K562 (cell line): ENCODE data around the gene RNF26. TPM values are rescaled to one million over a fixed set of nuclear protein-coding genes. Genes with fewer than 3 reads are reported as not detected.

Experiments
- HDAC6 ChIP-seq: IDR thresholded peaks from 2 replicates; pipeline ENCODE4 v1.6.1; 2012; ENCODE audit warnings: low read depth, mild to moderate bottlenecking, control low read depth, inconsistent platforms, low read length, moderate library complexity
- HMGN3 ChIP-seq: IDR thresholded peaks from 2 replicates; pipeline ENCODE4 v1.6.1; 2011; ENCODE audit warnings: borderline replicate concordance, low read depth, mild to moderate bottlenecking, mixed read lengths, low read length; ENCODE audit not compliant: insufficient read length; ENCODE audit errors: extremely low read depth
- RBFOX2 ChIP-seq: fragments of 200-400 bp; formaldehyde crosslinking; IDR thresholded peaks from 2 replicates; pipeline ENCODE4 v1.6.1; 2017; ENCODE audit warnings: low read depth, mild to moderate bottlenecking, low read length, moderate library complexity
- RBM15 ChIP-seq: fragments of 200-400 bp; formaldehyde crosslinking; IDR thresholded peaks from 2 replicates; pipeline ENCODE4 v1.6.1; 2018; ENCODE audit warnings: mild to moderate bottlenecking, low read length, moderate library complexity; ENCODE audit not compliant: insufficient read depth
- TSHZ1 ChIP-seq: fragments of 250-450 bp; sonication (Bioruptor Pico); IDR thresholded peaks from 2 replicates; pipeline ENCODE4 v1.4.0; 2020; ENCODE audit warnings: mild to moderate bottlenecking, moderate library complexity
- ZBTB17 ChIP-seq: fragments of 450-650 bp; formaldehyde crosslinking; IDR thresholded peaks from 2 replicates; pipeline ENCODE4 v1.4.0; 2020; ENCODE audit warnings: mild to moderate bottlenecking
- ZNF175 ChIP-seq: fragments of 200-800 bp; sonication (Bioruptor generic); IDR thresholded peaks from 2 replicates; pipeline ENCODE4 v1.6.1; 2016; ENCODE audit warnings: low read depth, mild to moderate bottlenecking, missing genetic modification characterization, missing compliant biosample characterization
- ZNF57 ChIP-seq: fragments of 450-650 bp; formaldehyde crosslinking; IDR thresholded peaks from 2 replicates; pipeline ENCODE4 v1.4.0; 2020; ENCODE audit warnings: mild to moderate bottlenecking, moderate library complexity
- ZNF592 ChIP-seq: fragments of 450-650 bp; IDR thresholded peaks from 2 replicates; pipeline ENCODE4 v1.6.1; 2017; ENCODE audit warnings: antibody characterized with exemption, mild to moderate bottlenecking
- polyA plus RNA-seq, 8 experiments: library from polyadenylated mRNA; depleted of rRNA in 4 of 8; stranded (reverse) in 5 of 8; unstranded in 3 of 8; fragments of >200 nt; fragmentation: Nextera tagmentation in 2 of 8; fragmentation: Illumina TruSeq in 1 of 8; extraction: Ambion mirVana in 2 of 8; extraction: Trizol in 1 of 8; gene quantifications; 2 replicates each; pipeline versions ENCODE4 v1.2.1 to v1.2.3, GENCODE V29; 2011 to 2014; ENCODE audit warnings: inconsistent platforms in 1 of 8, missing spikeins in 1 of 8
- total RNA-seq, 7 experiments: library from RNA; depleted of rRNA in 6 of 7; stranded (reverse); fragments of >200 nt in 6 of 7; fragmentation: Illumina TruSeq in 2 of 7; extraction: Trizol in 2 of 7; gene quantifications; 2 replicates each; pipeline versions ENCODE4 v1.2.1 to v1.2.3, GENCODE V29; 2011 to 2021; ENCODE audit warnings: low replicate concordance in 1 of 7
- TF ChIP-seq, protein P1 (sequence below), 2 experiments: fragments of 450-650 bp; IDR thresholded peaks; 2 replicates each; pipeline ENCODE4 v1.6.1; 2016; ENCODE audit warnings: mild to moderate bottlenecking in 2 of 2, borderline replicate concordance in 1 of 2, low read depth in 1 of 2, moderate library complexity in 1 of 2

RNF26 gene
- total and polyA plus RNA-seq, 9 of the 15 experiments (the other 6 are each of a cell fraction or from before 2014, with no cell fraction given), result 5.3 to 53.6 (median 12.7) TPM

GRCh38 chr11:119317592-119318239 is 16.6 kb upstream of the RNF26 start (continued):
- no peak for TF ChIP-seq TSHZ1
- no peak for TF ChIP-seq HDAC6
- TF ChIP-seq RBM15, result no peak
- TF ChIP-seq ZNF592, result peak; percentile 24
- TF ChIP-seq ZNF175 (CRISPR knock-in tag), result peak; percentile 14; the same call in 1 of the 2 replicates
- TF ChIP-seq ZBTB17 (CRISPR knock-in tag), result peak; percentile 51; the same call in 1 of the 2 replicates
- no peak for TF ChIP-seq HMGN3
- TF ChIP-seq, protein P1, sequence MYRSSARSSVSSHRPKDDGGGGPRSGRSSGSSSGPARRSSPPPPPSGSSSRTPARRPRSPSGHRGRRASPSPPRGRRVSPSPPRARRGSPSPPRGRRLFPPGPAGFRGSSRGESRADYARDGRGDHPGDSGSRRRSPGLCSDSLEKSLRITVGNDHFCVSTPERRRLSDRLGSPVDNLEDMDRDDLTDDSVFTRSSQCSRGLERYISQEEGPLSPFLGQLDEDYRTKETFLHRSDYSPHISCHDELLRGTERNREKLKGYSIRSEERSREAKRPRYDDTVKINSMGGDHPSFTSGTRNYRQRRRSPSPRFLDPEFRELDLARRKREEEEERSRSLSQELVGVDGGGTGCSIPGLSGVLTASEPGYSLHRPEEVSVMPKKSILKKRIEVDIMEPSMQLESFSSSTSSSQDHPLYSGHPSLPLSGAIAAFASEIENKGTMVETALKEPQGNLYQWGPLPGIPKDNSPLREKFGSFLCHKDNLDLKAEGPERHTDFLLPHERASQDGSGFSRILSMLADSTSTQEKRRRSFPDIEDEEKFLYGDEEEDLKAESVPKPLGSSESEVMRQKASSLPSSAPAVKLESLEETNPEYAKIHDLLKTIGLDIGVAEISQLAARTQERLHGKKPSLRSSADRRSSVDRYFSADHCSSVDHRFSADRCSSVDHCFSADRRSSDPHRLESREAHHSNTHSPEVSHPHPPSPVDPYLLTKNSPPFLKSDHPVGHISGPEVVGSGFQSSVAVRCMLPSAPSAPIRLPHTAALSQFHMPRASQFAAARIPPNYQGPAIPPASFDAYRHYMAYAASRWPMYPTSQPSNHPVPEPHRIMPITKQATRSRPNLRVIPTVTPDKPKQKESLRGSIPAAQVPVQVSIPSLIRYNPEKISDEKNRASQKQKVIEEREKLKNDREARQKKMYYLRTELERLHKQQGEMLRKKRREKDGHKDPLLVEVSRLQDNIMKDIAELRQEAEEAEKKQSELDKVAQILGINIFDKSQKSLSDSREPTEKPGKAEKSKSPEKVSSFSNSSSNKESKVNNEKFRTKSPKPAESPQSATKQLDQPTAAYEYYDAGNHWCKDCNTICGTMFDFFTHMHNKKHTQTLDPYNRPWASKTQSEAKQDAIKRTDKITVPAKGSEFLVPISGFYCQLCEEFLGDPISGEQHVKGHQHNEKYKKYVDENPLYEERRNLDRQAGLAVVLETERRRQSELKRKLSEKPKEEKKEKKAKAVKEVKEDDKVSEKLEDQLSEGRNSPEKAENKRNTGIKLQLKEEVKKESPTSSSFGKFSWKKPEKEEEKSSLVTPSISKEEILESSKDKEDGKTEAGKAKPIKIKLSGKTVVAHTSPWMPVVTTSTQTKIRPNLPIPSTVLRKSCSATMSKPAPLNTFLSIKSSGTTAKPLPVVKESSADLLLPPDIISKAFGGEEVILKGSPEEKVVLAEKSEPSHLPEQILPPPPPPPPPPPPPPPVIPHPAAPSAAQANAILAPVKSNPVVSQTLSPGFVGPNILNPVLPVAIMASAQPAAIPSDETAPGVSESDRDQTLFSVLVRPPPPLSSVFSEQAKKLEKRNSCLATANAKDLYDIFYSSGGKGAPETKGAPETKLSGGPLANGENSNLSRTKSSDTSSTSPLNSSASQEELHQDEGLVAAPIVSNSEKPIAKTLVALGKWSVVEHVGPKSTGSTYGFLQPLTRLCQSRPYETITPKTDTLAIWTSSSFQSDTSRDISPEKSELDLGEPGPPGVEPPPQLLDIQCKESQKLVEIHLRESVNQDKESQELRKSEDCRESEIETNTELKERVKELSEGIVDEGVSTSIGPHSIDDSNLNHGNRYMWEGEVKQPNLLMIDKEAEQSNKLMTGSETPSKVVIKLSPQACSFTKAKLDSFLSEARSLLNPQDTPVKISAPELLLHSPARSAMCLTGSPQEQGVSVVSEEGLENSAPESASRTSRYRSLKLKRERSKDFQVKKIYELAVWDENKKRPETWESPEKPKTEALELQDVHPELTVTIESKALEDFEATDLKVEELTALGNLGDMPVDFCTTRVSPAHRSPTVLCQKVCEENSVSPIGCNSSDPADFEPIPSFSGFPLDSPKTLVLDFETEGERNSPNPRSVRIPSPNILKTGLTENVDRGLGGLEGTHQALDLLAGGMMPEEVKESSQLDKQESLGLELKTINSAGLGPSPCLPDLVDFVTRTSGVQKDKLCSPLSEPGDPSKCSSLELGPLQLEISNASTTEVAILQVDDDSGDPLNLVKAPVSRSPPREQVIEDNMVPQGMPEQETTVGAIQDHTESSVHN (IDR thresholded peaks at IDR 0.05; ENCODE audit: borderline replicate concordance in 1 of 2, low read depth in 1 of 2), result no peak
- TF ChIP-seq ZNF57 (CRISPR knock-in tag), result peak; percentile 20; the same call in 1 of the 2 replicates
- 0 out of 2 replicates have a peak, but pooled peaks have one; percentile 10 for TF ChIP-seq RBFOX2
